Measurements from ENCODE around the gene GJB2.

The GJB2 gene

DNA sequence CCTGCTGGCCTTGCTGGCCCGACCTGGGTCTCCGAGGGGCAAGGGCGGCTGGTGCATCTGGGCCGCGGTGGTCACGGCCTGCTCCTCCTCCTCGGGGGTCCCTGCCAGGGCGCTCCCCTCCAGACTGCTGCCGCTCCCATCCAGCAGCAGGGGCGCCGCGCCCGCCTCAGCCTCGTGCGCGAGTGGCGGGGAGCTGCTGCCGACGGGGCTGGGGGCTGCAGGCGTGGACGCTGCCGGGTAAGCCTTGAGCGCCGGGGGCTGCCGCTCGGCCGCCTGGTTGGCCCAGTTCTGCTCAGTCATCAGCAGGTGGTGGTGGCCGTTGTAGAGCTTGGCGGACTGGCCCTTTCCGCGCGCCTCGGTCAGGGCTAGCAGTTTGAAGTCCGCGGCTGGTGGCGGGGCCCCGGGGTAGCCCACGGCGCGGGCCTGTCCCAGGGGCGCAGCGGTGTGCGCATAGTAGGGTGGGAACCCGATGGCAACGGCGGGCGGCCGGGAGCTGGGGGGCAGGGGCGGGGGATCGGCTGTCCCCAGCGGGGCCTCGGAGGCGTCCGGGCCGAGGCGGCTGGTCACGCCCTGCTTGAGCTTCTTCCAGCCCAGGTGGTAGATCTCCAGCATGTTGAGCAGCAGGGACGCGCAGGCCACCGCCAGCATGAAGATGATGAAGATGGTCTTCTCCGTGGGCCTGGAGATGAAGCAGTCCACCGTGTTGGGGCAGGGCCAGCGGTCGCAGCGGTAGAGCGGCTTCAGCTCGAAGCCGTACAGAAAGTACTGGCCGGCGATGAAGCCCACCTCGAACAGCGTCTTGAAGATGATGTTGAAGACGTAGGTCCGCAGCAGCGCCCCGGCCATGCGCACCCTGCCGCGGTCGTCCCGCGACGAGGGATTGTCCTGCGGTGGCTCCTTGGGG, 50.5 kb downstream of the GJB2 start:
- H3K4me3 ChIP-seq (replicated peaks; ENCODE audit: low read depth, low read length) = no peak overlapping the region
- no peak for DNase-seq (ENCODE audit: low read depth)
- TF ChIP-seq, protein P1, sequence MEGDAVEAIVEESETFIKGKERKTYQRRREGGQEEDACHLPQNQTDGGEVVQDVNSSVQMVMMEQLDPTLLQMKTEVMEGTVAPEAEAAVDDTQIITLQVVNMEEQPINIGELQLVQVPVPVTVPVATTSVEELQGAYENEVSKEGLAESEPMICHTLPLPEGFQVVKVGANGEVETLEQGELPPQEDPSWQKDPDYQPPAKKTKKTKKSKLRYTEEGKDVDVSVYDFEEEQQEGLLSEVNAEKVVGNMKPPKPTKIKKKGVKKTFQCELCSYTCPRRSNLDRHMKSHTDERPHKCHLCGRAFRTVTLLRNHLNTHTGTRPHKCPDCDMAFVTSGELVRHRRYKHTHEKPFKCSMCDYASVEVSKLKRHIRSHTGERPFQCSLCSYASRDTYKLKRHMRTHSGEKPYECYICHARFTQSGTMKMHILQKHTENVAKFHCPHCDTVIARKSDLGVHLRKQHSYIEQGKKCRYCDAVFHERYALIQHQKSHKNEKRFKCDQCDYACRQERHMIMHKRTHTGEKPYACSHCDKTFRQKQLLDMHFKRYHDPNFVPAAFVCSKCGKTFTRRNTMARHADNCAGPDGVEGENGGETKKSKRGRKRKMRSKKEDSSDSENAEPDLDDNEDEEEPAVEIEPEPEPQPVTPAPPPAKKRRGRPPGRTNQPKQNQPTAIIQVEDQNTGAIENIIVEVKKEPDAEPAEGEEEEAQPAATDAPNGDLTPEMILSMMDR (IDR thresholded peaks at IDR 0.05; ENCODE audit: low read length, missing control alignments) = no peak

DNA sequence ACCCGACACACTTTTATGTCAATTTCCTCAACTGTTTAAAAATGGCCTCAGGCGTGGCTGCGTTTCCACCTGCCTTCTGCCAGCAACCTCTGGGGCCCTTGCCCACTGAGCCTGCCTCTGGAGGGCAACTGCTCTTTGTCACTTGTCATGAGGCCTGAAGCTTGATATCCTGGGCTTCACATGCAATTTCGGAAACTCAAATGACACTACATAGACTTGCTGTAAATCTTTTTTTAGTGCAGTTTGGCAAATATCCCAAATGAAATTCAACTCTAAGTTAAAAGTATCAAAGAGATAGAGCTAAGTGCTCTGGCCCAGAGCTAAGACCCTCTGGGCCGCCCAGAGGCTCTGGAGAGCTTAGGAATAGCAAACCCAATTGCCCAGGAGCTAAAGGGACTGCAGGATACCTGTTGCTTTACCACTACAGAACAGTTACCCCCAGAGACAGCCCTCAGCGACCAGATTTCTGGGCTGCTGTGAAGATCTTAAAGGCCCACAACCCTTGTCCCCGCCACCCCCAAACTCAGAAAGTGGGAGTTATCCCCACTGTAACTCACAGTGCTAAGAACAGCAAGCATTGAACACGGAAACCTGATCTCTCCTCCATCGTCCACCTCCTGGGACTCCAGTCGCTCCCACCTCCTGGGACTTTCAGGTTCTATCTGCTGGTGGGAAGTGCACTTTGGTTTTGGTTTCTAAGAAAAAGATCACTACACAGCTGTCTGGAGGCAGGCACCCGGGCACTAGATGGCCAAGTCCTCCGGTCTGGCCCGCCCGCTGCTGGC, 51.3 kb downstream of the GJB2 start:
- TF ChIP-seq, protein P1 (IDR thresholded peaks at IDR 0.05; ENCODE audit: low read length, missing control alignments) = no peak
- H3K4me3 ChIP-seq (replicated peaks; ENCODE audit: low read depth, low read length) = no peak overlapping the region
- DNase-seq (ENCODE audit: low read depth) = no peak

DNA sequence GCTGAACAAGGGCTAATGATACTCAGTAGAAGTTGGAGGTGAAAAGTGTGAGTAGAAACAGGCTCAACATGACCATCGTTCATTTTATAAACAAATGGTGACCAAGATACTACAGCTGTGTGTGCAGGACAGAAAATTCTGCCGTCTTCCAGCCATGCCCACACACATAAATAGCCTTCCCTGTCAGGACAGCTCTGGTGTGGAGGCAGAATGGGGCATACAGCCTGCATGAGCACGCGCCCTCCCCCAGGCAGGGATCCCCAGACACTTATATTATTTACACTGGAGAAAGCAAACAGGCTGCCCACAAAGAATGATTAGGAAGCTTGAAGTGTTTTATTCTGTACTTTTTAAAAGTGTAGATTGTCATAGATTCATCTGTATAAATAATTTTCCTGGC, 52.3 kb downstream of the GJB2 start:
- H3K4me3 ChIP-seq (replicated peaks; ENCODE audit: low read depth, low read length) = no peak overlapping the region
- no peak for DNase-seq (ENCODE audit: low read depth)
- TF ChIP-seq, protein P1 (IDR thresholded peaks at IDR 0.05; ENCODE audit: low read length, missing control alignments) = no peak

DNA sequence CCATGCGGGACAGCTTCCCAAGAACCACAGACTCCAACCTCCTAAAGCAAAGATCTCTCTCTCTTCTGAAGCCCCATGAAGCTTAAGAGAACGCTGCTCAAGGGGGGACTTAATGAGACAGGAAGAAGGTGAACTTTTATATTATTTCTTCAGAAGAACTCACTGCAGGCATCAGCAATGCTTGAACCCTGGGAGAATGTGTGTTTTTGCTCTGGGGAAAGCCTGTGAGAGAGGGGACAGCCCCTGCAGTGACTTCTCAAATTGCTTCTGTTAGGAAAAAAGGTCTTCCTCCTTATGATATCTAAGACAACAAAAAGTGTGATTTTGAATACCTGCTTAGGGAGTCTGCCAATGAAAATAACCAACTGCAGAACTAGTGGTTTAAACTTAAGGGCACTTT, 54.9 kb downstream of the GJB2 start:
- no peak for DNase-seq (ENCODE audit: low read depth)
- H3K4me3 ChIP-seq (replicated peaks; ENCODE audit: low read depth, low read length) = no peak overlapping the region
- TF ChIP-seq, protein P1 (IDR thresholded peaks at IDR 0.05; ENCODE audit: low read length, missing control alignments) = no peak

All from fibroblast of pulmonary artery (primary cell).